ENCODE results near the gene GLI3. TPM values are rescaled to one million over a fixed set of nuclear protein-coding genes. Genes with fewer than 3 reads are reported as not detected.

The GLI3 gene
- total RNA-seq, 1 donor from 2014 or later = 32.0 TPM

DNA sequence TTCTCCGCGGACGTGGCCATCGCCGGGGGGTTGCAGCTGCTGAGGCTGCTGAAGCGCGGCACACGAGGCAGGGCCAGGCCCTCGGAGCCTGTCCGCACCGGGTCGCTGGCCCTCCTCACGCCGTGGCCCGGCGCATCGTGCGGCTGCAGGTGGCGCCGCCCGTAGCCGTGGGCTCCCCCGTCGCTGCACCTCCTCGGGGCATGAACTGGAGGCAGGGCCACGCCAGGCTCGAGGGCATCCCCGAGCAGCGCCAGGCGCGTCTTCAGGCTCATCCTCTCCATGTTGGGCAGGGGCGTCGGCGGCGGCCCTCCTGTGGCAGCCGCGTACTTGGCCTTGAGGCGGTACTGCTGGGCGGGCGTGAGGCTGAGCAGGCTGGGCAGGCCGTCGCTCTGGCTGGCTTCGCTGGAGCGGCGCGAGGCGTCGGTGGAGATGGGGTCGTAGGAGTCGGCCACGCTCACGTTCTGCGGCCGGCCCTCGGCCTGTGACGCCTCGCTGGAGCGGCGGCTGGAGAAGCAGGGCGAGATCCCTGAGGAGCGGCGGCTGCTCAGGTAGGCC lies 271.0 kb downstream of the GLI3 start:
- Mint-ChIP-seq H3K4me3 (no peak overlapping the region), H3K4me1 (no peaks in the 10 kb centered on the region), H3K36me3 (peaks cover 63% of the 10 kb centered on the region), H3K27ac (no peak overlapping the region), H3K27me3 (ENCODE audit: insufficient read depth, low read depth) (peaks cover 7% of the 10 kb centered on the region), H3K9me3 (no peaks in the 10 kb centered on the region)
- TF ChIP-seq EZH2phosphoT487 (IDR thresholded peaks at IDR 0.05) = no peak
- no peak for TF ChIP-seq EZH2 (IDR thresholded peaks at IDR 0.05)
- TF ChIP-seq, protein P1, sequence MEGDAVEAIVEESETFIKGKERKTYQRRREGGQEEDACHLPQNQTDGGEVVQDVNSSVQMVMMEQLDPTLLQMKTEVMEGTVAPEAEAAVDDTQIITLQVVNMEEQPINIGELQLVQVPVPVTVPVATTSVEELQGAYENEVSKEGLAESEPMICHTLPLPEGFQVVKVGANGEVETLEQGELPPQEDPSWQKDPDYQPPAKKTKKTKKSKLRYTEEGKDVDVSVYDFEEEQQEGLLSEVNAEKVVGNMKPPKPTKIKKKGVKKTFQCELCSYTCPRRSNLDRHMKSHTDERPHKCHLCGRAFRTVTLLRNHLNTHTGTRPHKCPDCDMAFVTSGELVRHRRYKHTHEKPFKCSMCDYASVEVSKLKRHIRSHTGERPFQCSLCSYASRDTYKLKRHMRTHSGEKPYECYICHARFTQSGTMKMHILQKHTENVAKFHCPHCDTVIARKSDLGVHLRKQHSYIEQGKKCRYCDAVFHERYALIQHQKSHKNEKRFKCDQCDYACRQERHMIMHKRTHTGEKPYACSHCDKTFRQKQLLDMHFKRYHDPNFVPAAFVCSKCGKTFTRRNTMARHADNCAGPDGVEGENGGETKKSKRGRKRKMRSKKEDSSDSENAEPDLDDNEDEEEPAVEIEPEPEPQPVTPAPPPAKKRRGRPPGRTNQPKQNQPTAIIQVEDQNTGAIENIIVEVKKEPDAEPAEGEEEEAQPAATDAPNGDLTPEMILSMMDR (IDR thresholded peaks at IDR 0.05) = no peak
- no peak for DNase-seq (ENCODE audit: low spot score)
- Histone ChIP-seq H3K4me3 (no peak overlapping the region), H3K27me3 (no peaks in the 10 kb centered on the region), H3F3A (ENCODE audit: low read depth) (peaks cover 24% of the 10 kb centered on the region), H4K20me1 (ENCODE audit: low read depth) (peaks cover 29% of the 10 kb centered on the region), H3K9ac (no peak overlapping the region), H3K79me2 (ENCODE audit: low read depth) (peaks cover 5% of the 10 kb centered on the region), H3K4me2 (no peak overlapping the region), H3K4me1 (peaks cover 18% of the 10 kb centered on the region), H2AFZ (replicated peaks) (no peak overlapping the region), H3K9me3 (ENCODE audit: low read depth) (no peaks in the 10 kb centered on the region), H3K36me3 (peaks cover 18% of the 10 kb centered on the region), H3K27ac (no peak overlapping the region)

DNA sequence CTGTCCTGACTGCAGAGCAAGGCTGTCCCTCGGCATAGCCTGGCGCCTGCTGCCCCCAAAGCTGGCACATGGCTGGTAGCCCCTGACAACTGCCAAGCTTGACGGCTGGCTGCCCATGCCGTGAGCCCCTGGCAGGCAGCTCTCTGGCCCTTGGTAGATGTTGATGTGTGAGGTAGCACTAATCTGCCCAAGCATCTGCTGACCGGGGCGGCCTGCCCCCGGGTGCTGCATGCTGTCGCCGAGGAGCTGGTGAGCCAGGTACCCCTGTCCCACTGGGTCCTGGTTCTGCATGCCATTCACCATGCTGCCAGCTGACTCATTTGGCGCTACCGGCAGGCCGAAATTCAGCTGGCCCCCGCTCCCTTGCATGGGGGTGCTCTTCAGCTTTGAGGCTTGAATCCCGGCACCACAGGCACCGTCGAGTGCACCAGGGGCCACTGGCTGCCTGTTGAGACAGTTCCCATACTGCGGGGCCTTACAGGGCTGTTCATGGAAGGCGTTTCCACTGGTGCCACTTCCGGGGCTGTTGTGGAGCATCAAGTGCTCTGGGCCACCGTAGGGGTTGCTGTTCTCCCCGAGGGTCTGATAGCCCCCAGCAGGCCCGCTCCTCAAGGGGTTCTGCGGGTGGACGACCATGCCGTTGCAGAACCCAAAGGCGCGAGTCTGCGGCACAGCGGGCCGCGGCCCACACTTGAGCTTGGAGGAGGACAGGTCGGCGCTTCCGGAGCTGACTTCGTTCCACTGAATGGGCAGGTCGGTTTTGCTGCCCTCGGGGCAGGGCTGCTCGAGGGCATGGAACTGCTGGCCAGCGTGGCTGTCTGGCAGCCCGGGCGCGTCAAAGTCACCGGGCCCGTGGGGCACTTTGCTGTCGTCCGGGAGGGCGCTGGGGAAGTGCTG lies 271.9 kb downstream of the GLI3 start:
- H3K79me2 ChIP-seq (ENCODE audit: low read depth) = peaks cover 5% of the 10 kb centered on the region
- no peak for DNase-seq (ENCODE audit: low spot score)
- Mint-ChIP-seq H3K4me3 (no peak overlapping the region), H3K27me3 (ENCODE audit: insufficient read depth, low read depth) (peaks cover 7% of the 10 kb centered on the region), H3K4me1 (no peaks in the 10 kb centered on the region), H3K27ac (no peak overlapping the region), H3K36me3 (peaks cover 61% of the 10 kb centered on the region), H3K9me3 (no peaks in the 10 kb centered on the region)
- peaks cover 14% of the 10 kb centered on the region for H3K36me3 ChIP-seq
- H3K27me3 ChIP-seq = no peaks in the 10 kb centered on the region
- no peak overlapping the region for H3K4me3 ChIP-seq
- H2AFZ ChIP-seq (replicated peaks) = no peak overlapping the region
- TF ChIP-seq EZH2phosphoT487 (IDR thresholded peaks at IDR 0.05) (no peak), EZH2 (IDR thresholded peaks at IDR 0.05) (no peak)
- TF ChIP-seq, protein P1 (IDR thresholded peaks at IDR 0.05) = no peak
- H4K20me1 ChIP-seq (ENCODE audit: low read depth) = peaks cover 29% of the 10 kb centered on the region
- peaks cover 16% of the 10 kb centered on the region for H3K4me1 ChIP-seq
- no peak overlapping the region for H3K27ac ChIP-seq
- H3F3A ChIP-seq (ENCODE audit: low read depth) = peaks cover 19% of the 10 kb centered on the region
- no peaks in the 10 kb centered on the region for H3K9me3 ChIP-seq (ENCODE audit: low read depth)
- no peak overlapping the region for H3K4me2 ChIP-seq
- no peak overlapping the region for H3K9ac ChIP-seq

DNA sequence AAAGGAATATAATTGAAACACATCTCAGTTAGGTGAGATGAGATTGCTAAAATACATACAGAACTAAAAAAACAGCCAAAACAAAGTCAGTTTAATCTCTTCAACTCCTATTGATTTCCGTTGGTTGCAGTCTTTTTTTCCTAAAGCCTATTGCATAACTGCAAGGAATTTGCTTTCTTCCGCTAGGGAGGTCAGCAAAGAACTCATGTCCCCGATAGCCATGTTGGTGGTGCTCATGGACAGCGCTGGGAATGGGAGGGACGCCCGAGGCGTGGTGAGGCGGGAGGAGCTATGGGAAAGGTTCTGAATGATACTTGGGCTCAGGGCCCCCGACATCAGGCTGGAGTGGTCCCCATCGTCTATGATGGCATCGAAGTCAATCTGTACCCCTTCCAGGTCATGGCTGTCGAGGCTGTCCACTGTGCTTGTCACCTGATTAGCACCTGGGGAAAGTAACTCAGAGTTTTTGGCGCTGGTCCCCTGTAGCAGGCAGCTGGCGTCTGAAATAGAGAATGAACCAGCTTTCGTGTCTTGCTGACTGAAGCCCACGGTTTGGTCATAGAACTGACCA lies 272.7 kb downstream of the GLI3 start:
- peaks cover 10% of the 10 kb centered on the region for H3K4me1 ChIP-seq
- no peak for DNase-seq (ENCODE audit: low spot score)
- peaks cover 11% of the 10 kb centered on the region for H3F3A ChIP-seq (ENCODE audit: low read depth)
- no peak overlapping the region for H3K4me3 Mint-ChIP-seq
- H3K9me3 ChIP-seq (ENCODE audit: low read depth) = no peaks in the 10 kb centered on the region
- H3K79me2 ChIP-seq (ENCODE audit: low read depth) = peaks cover 5% of the 10 kb centered on the region
- no peak overlapping the region for H2AFZ ChIP-seq (replicated peaks)
- H3K9me3 Mint-ChIP-seq = no peaks in the 10 kb centered on the region
- no peak overlapping the region for H3K27ac ChIP-seq
- no peak overlapping the region for H3K4me2 ChIP-seq
- H4K20me1 ChIP-seq (ENCODE audit: low read depth) = peaks cover 22% of the 10 kb centered on the region
- TF ChIP-seq EZH2 (IDR thresholded peaks at IDR 0.05) (no peak), EZH2phosphoT487 (IDR thresholded peaks at IDR 0.05) (no peak)
- TF ChIP-seq, protein P1 (IDR thresholded peaks at IDR 0.05) = no peak
- H3K4me3 ChIP-seq = no peak overlapping the region
- no peak overlapping the region for H3K9ac ChIP-seq
- peaks cover 7% of the 10 kb centered on the region for H3K27me3 Mint-ChIP-seq (ENCODE audit: insufficient read depth, low read depth)
- H3K36me3 Mint-ChIP-seq = peaks cover 54% of the 10 kb centered on the region
- no peaks in the 10 kb centered on the region for H3K4me1 Mint-ChIP-seq
- no peaks in the 10 kb centered on the region for H3K27me3 ChIP-seq
- H3K36me3 ChIP-seq = peaks cover 7% of the 10 kb centered on the region
- H3K27ac Mint-ChIP-seq = no peak overlapping the region

All from neural progenitor cell (in vitro differentiated cells).